ENCODE measurements around the gene NAPSA. TPM values are rescaled to one million over a fixed set of nuclear protein-coding genes. Genes with fewer than 3 reads are reported as not detected.
A peak's percentile ranks its signal among the peaks of the same experiment; 100 is the strongest.

NAPSA gene
- total and polyA plus RNA-seq, 9 of the 15 experiments (the other 6 are each of a cell fraction or from before 2014, with no cell fraction given): 0.25 to 1.9 (median 0.69) TPM

DNA sequence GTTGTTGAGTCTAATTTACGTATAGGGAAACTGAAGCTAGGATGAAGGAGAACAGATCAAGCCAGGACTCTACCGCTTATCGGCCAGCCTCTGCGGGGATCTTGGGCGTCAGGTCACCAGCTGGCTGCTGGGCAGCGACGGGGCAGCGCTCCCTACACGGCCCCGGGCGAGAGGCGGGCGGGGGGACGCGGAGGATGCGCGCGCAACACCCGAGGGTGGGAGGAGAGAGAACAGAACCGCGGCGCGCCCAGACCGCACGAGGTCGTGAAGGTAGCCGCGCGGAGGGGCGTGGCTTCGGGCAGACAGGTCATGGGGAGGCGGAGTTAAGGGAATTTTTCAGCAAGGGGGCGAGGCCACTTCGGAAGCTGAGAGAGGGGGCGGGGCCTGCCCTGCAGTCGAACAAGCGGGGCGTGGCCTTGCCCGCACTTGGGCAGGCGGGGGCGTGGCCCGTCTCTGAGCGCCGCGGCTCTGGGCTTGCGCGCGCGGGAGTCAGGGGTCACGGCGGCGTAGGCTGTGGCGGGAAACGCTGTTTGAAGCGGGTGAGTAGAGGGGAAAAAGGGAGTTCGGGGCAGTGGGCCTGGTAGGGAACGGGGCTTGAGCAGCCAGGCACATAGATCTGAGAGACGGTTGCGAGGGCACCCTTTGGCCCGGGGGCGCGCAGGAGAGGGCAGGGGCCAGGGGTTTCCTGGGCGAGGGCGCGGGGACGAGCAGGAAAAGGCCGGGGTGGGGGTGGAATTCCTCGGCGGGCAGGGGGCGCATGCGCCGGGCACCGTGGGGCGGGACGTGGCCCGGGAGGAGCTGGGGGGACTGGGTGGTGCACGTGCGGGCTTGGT, 18.6 kb upstream of the NAPSA start, which contains the start of gene POLD1:
Gene POLD1 (plus strand): TSS at position 496 of the 833 bp plus-strand sequence. CDS start 14,505 bp downstream, outside the sequence.
- in situ Hi-C loops (cut with MboI): no loop called here
- Histone ChIP-seq H2AFZ (ENCODE audit: low read depth, low read length) (peak within 1 kb of the TSS; percentile 88), H3K79me2 (ENCODE audit: control insufficient read depth, insufficient read depth, low read length) (peaks cover 57% of the 10 kb centered on the region), H3K9me1 (ENCODE audit: control insufficient read depth, insufficient read depth, low read length) (no peaks in the 10 kb centered on the region), H3K4me2 (ENCODE audit: insufficient read depth, low read length) (peak within 1 kb of the TSS; percentile 94), H3K27me3 (ENCODE audit: control insufficient read depth in 2 of 2, insufficient read depth in 2 of 2, low read length in 2 of 2) (no peaks in the 10 kb centered on the region), H4K20me1 (replicated peaks; ENCODE audit: control insufficient read depth, insufficient read depth, low read length) (peaks cover 5% of the 10 kb centered on the region), H3K4me3 (peak within 1 kb of the TSS; percentile 51), H3K9ac (ENCODE audit: insufficient read depth in 1 of 2, low read depth in 2 of 2, low read length in 2 of 2) (peak within 1 kb of the TSS; percentile 81 to 95), H3K9me3 (replicated peaks; ENCODE audit: control insufficient read depth, insufficient read depth, low read depth, low read length) (no peaks in the 10 kb centered on the region), H3K4me1 (replicated peaks in 1 of 2; ENCODE audit: control insufficient read depth in 2 of 2, insufficient read depth in 2 of 2, low read length in 2 of 2) (peaks cover 11 to 72% of the 10 kb centered on the region in 2 experiments), H3K36me3 (ENCODE audit: control insufficient read depth, insufficient read depth, low read length) (peaks cover 77% of the 10 kb centered on the region), H3K27ac (ENCODE audit: extremely low read depth, low read depth, low read length) (peak within 1 kb of the TSS; percentile 93)
- peak; percentile 91 for ATAC-seq
- POLR2A ChIA-PET: interaction anchor here (0.6 to 2.2 kb wide), 16 partner anchors 9 to 833 kb away, joined by 3 to 17 read pairs (median 3); partner anchors contain the start of gene NR1H2
- peak; percentile 97 for FAIRE-seq
- intact Hi-C loops (cut with micrococcal nuclease): no loop called here
- BruUV-seq (replicated peaks): no TSS peak
- peak; percentile 95 to 99 (median 98) for DNase-seq (ENCODE audit: extremely low read depth in 1 of 4, low spot score in 3 of 4)
- CTCF ChIA-PET (ENCODE audit: low intra/inter-chr PET ratio): interaction anchor here (0.7 kb wide), 1 partner anchor 336 kb away, joined by 5 read pairs; no protein-coding TSS in a partner anchor
- WGBS (ENCODE audit: insufficient coverage, low coverage, missing lambda C conversion rate): under 1% methylated on average over 57 of the region's 78 CpGs
- TF ChIP-seq E2F8 (IDR thresholded peaks at IDR 0.05; ENCODE audit: low read depth, partially characterized antibody): peak; percentile 99
- TF ChIP-seq POLR2AphosphoS2 (IDR thresholded peaks at IDR 0.05; ENCODE audit: low read length): peak; percentile 99
- TF ChIP-seq TAF7 (tag; IDR thresholded peaks at IDR 0.05): no peak
- TF ChIP-seq ZNF3 (CRISPR knock-in tag; IDR thresholded peaks at IDR 0.05): peak; percentile 71; the same call in 1 of the 2 replicates
- 0 out of 2 replicates have a peak, but pooled peaks have one; percentile 6 for TF ChIP-seq SMAD4 (CRISPR knock-in tag; conservative IDR thresholded peaks at IDR 0.05)
- TF ChIP-seq RFX5 (IDR thresholded peaks at IDR 0.05; ENCODE audit: low read depth, low read length): no peak
- TF ChIP-seq HNRNPK (IDR thresholded peaks at IDR 0.05; ENCODE audit: low read depth, low read length, poor library complexity, severe bottlenecking): peak; percentile 91
- no peak for TF ChIP-seq SRSF7 (optimal IDR thresholded peaks at IDR 0.05; ENCODE audit: low read depth, low read length)
- TF ChIP-seq KAT7 (CRISPR knock-in tag; IDR thresholded peaks at IDR 0.05; ENCODE audit: borderline replicate concordance): no peak; the same call in 1 of the 2 replicates
- no peak for TF ChIP-seq ZNF639 (CRISPR knock-in tag; conservative IDR thresholded peaks at IDR 0.05 in 1 of 2, IDR thresholded peaks at IDR 0.05 in 1 of 2)
- no peak for TF ChIP-seq ZNF143 (CRISPR knock-in tag; IDR thresholded peaks at IDR 0.05)
- no peak for TF ChIP-seq ZNF174 (CRISPR knock-in tag; IDR thresholded peaks at IDR 0.05)
- peak; percentile 61; the same call in 1 of the 2 replicates for TF ChIP-seq NKRF (IDR thresholded peaks at IDR 0.05; ENCODE audit: borderline replicate concordance)
- TF ChIP-seq E2F3 (CRISPR knock-in tag; IDR thresholded peaks at IDR 0.05): peak; percentile 98

All from K562 (cell line).